HG03469 (cell line): ENCODE measurements around the gene TRPM4.
"Not testable (repeated sequence)": the region's sequence is repeated elsewhere in the genome, so short reads cannot be mapped to it uniquely, and the experiment has no call there.

ENCODE experiments used
- ATAC-seq: cut with Tn5 transposase; IDR thresholded peaks from one replicate; pipeline ENCODE4 v1.9.1; 2021; ENCODE audit warnings: mild to moderate bottlenecking, moderate library complexity, moderate number of reproducible peaks; ENCODE audit not compliant: unreplicated experiment

Gene TRPM4

GRCh38 chr19:49157445-49158224 is at the start of gene TRPM4:
TRPM4 (plus strand) TSS chr19:49157792; CDS start chr19:49157867, 75 bp downstream.
- ATAC-seq = no peak

- no peak for ATAC-seq
Measured at GRCh38 chr19:49109051-49109450, 48.5 kb upstream of the TRPM4 start.

GRCh38 chr19:49109569-49110233 is 47.9 kb upstream of the TRPM4 start:
- no peak for ATAC-seq

- ATAC-seq = no peak
Measured at GRCh38 chr19:49110567-49110966, 47.0 kb upstream of the TRPM4 start.

GRCh38 chr19:49111218-49111998 is 46.2 kb upstream of the TRPM4 start:
- ATAC-seq = no peak

GRCh38 chr19:49113762-49114629 is 43.6 kb upstream of the TRPM4 start, which contains the start of gene LIN7B:
LIN7B (plus strand) TSS chr19:49114370; CDS start chr19:49114405, 35 bp downstream.
- ATAC-seq = no peak

- ATAC-seq = no peak
Measured at GRCh38 chr19:49114630-49115363, 42.8 kb upstream of the TRPM4 start.

GRCh38 chr19:49116544-49116943 is 41.0 kb upstream of the TRPM4 start:
- no peak for ATAC-seq

GRCh38 chr19:49117677-49118564 is 39.7 kb upstream of the TRPM4 start:
- no peak for ATAC-seq

- ATAC-seq = peak; percentile 52
Measured at GRCh38 chr19:49118565-49119410, 38.8 kb upstream of the TRPM4 start, which contains the start of gene C19orf73. C19orf73 (minus strand) TSS chr19:49119143; CDS start chr19:49119022, 121 bp downstream.

- ATAC-seq = no peak
Measured at GRCh38 chr19:49119411-49120324, 37.9 kb upstream of the TRPM4 start, which contains the start of gene PPFIA3. PPFIA3 (plus strand) TSS chr19:49119544; CDS start chr19:49127874, 8,330 bp downstream.

- no peak for ATAC-seq
Measured at GRCh38 chr19:49120325-49120683, 37.3 kb upstream of the TRPM4 start.

- ATAC-seq = no peak
Measured at GRCh38 chr19:49120868-49121267, 36.7 kb upstream of the TRPM4 start.

GRCh38 chr19:49121841-49122240 is 35.8 kb upstream of the TRPM4 start:
- ATAC-seq = not testable (repeated sequence)

- not testable (repeated sequence) for ATAC-seq
Measured at GRCh38 chr19:49123285-49123684, 34.3 kb upstream of the TRPM4 start.

GRCh38 chr19:49125025-49125731 is 32.4 kb upstream of the TRPM4 start:
- ATAC-seq = no peak
